ENCODE data around the gene AHCYL2. TPM values are rescaled to one million over a fixed set of nuclear protein-coding genes. Genes with fewer than 3 reads are reported as not detected.
A peak's percentile ranks its signal among the peaks of the same experiment; 100 is the strongest.

The AHCYL2 gene
- total RNA-seq, 6 experiments from 2014 or later: 6.8 to 12.4 (median 8.8) TPM

DNA sequence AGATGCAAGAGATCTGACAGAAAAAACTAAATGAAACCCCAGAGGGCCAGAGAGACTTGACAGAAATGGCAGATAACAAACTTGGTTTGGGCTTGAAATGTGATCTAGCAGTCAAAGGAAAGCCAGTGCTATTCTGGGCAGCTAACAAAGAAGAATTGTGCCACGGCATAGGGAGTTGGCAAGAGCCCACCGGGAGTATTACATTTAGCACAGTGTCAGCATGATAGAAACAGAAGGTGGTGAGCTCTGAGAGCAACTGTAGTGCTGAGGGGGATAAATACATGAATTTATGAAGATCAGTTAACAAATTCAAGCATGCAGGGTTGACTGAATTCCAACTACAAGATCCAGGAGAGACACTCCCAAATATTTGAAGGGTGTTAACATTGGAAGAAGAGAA, 91.1 kb downstream of the AHCYL2 start:
- no peak overlapping the region for H3K4me3 Mint-ChIP-seq
- no peak overlapping the region for H3K27ac Mint-ChIP-seq
- no peak for DNase-seq
- 0 out of 2 replicates have a peak, but pooled peaks cover 3% of the 10 kb centered on the region for H3K27me3 Mint-ChIP-seq (ENCODE audit: insufficient read depth)
- no peaks in the 10 kb centered on the region for H3K9me3 Mint-ChIP-seq
- H3K4me1 Mint-ChIP-seq (ENCODE audit: low read depth): no peaks in the 10 kb centered on the region
- no peaks in the 10 kb centered on the region for H3K36me3 Mint-ChIP-seq (ENCODE audit: low read depth)
- TF ChIP-seq, protein P1, sequence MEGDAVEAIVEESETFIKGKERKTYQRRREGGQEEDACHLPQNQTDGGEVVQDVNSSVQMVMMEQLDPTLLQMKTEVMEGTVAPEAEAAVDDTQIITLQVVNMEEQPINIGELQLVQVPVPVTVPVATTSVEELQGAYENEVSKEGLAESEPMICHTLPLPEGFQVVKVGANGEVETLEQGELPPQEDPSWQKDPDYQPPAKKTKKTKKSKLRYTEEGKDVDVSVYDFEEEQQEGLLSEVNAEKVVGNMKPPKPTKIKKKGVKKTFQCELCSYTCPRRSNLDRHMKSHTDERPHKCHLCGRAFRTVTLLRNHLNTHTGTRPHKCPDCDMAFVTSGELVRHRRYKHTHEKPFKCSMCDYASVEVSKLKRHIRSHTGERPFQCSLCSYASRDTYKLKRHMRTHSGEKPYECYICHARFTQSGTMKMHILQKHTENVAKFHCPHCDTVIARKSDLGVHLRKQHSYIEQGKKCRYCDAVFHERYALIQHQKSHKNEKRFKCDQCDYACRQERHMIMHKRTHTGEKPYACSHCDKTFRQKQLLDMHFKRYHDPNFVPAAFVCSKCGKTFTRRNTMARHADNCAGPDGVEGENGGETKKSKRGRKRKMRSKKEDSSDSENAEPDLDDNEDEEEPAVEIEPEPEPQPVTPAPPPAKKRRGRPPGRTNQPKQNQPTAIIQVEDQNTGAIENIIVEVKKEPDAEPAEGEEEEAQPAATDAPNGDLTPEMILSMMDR (IDR thresholded peaks at IDR 0.05): no peak

DNA sequence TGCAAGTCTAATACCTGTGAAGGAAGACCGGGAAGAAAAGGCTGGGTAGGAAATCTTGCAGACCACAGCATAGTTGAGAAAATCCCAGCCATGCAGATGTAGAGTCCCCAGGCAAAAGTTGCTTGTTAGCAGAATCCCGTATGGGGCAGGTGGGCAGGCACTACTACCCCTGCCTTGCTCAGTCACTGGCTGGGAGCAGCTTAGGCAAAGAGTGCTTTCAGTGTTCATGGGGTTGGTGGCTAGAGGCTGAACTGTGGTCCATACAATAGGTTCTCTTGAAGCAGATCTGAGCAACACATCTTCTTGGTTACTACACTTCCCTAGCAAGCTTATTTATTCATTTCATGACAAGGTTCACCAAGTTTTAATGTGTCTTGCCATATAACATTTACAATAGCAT, 92.6 kb downstream of the AHCYL2 start:
- Mint-ChIP-seq H3K36me3 (ENCODE audit: low read depth) (no peaks in the 10 kb centered on the region), H3K4me1 (ENCODE audit: low read depth) (no peaks in the 10 kb centered on the region), H3K9me3 (no peaks in the 10 kb centered on the region), H3K27ac (no peak overlapping the region), H3K27me3 (ENCODE audit: insufficient read depth) (no peaks in the 10 kb centered on the region), H3K4me3 (no peak overlapping the region)
- DNase-seq: no peak
- TF ChIP-seq, protein P1 (IDR thresholded peaks at IDR 0.05): no peak

DNA sequence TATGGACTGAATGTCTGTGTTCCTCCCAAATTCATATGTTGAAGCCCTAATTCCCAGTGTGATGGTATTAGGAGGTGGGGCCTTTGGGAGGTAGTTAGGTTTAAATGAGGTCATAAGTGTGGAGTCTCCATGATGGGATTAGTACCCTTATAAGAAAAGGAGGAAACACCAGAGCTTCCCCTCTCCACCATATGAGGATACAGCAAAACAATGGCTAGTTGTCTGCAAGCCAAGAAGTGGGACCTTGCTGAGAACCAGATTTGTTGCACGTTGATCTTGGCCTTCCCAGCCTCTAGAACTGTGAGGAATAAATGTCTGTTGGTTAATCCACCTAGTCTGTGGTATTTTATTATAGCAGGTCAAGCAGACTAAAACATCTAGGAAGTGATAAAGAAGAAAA, 102.2 kb downstream of the AHCYL2 start:
- Mint-ChIP-seq H3K27me3 (ENCODE audit: insufficient read depth) (no peaks in the 10 kb centered on the region), H3K4me3 (no peak overlapping the region), H3K4me1 (ENCODE audit: low read depth) (peaks cover 9% of the 10 kb centered on the region), H3K27ac (no peak overlapping the region), H3K9me3 (peaks cover 19% of the 10 kb centered on the region; the same call in 1 of the 2 replicates), H3K36me3 (ENCODE audit: low read depth) (peaks cover 19% of the 10 kb centered on the region)
- TF ChIP-seq, protein P1 (IDR thresholded peaks at IDR 0.05): no peak
- DNase-seq: no peak

DNA sequence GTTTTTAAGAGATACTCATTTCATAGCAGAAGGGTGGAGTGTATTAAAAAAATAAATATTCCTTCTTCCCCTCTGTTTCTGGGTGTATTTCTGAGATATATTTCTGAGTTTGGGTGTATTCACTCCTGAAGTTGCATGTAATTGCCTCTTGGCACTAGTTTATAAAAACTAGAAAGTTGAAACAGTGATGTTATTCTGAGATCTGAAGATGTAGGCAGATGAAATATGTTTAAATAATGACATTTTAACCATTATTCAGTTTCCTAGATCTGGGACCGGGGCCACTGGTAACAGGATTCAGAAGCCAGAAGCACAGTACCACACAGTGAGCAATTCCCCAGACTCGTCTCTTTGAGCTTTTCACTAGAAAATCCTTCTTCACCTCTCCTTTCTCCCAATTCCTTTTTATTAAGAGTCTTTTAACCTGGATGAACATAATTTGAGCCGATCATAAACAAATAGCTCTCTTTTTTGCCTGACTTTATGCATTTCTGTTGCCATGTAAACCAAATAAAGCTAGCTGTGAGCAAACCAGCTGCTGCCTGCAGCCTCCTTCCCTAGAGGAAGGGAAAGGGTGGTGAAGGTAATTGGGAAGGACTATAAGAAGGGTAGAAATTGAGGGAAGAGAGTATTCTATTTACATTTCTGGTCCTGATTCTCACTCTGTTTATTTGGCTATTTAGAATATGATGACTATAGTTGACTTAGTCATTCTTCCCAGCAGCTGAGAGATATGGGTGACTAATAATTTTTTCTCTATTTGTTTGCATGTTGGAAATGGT, 107.6 kb downstream of the AHCYL2 start:
- H3K4me3 Mint-ChIP-seq: no peak overlapping the region
- peaks cover 24% of the 10 kb centered on the region for H3K4me1 Mint-ChIP-seq (ENCODE audit: low read depth)
- TF ChIP-seq, protein P1 (IDR thresholded peaks at IDR 0.05): no peak
- peak overlapping the region; percentile 78 for H3K27ac Mint-ChIP-seq
- no peaks in the 10 kb centered on the region for H3K9me3 Mint-ChIP-seq
- H3K36me3 Mint-ChIP-seq (ENCODE audit: low read depth): no peaks in the 10 kb centered on the region
- H3K27me3 Mint-ChIP-seq (ENCODE audit: insufficient read depth): no peaks in the 10 kb centered on the region; the same call in 1 of the 2 replicates
- DNase-seq: peak; percentile 67

DNA sequence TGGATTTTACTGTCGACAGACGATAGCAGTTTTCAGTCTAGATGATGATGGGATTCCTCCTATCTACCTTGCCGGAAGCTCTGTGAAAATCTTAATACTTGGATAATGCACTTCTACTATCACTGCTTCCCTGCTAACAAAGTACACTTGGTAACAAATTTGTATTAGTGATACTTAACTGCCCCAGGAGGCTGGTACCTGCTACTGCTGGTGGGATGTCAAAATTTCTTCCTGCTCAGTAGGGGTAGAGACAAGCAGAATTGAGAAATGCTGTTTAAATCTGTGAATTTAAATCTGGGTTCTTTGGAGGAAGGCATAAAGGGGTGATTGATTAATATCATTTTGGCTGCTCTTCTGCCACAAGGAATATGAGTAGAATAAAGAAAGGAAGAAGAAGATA, 109.6 kb downstream of the AHCYL2 start:
- Mint-ChIP-seq H3K4me1 (ENCODE audit: low read depth) (peaks cover 17% of the 10 kb centered on the region), H3K27me3 (ENCODE audit: insufficient read depth) (no peaks in the 10 kb centered on the region; the same call in 1 of the 2 replicates), H3K9me3 (no peaks in the 10 kb centered on the region), H3K27ac (no peak overlapping the region), H3K4me3 (no peak overlapping the region), H3K36me3 (ENCODE audit: low read depth) (no peaks in the 10 kb centered on the region)
- no peak for DNase-seq
- TF ChIP-seq, protein P1 (IDR thresholded peaks at IDR 0.05): no peak; the same call in 1 of the 2 replicates
